Memory B cell (primary cell): ENCODE results near the gene PALM.

Source experiments
- ATAC-seq: fragments of 150-1000 bp; cut with Tn5 transposase; 2 replicates; pipeline ENCODE4 v1.10.0; 2021; ENCODE audit warnings: low read depth, mild to moderate bottlenecking, moderate library complexity
- DNase-seq, 2 donors: peaks; one replicate each; pipeline ENCODE4 v3.0.0; 2022; ENCODE audit warnings: low spot score in 2 of 2
- H3K27ac Mint-ChIP-seq: one replicate; pipeline ENCODE4 v1.8.0; 2022; ENCODE audit warnings: mild to moderate bottlenecking, moderate library complexity, mixed read lengths
- H3K27me3 Mint-ChIP-seq: one replicate; pipeline ENCODE4 v1.8.0; 2022; ENCODE audit warnings: mixed read lengths
- H3K36me3 Mint-ChIP-seq: one replicate; pipeline ENCODE4 v1.8.0; 2022; ENCODE audit warnings: mild to moderate bottlenecking, mixed read lengths
- H3K4me1 Mint-ChIP-seq: one replicate; pipeline ENCODE4 v1.8.0; 2022; ENCODE audit warnings: mixed read lengths
- H3K4me3 Mint-ChIP-seq: one replicate; pipeline ENCODE4 v1.8.0; 2022; ENCODE audit warnings: mild to moderate bottlenecking, moderate library complexity, mixed read lengths
- H3K9me3 Mint-ChIP-seq: one replicate; pipeline ENCODE4 v1.8.0; 2022; ENCODE audit warnings: mixed read lengths

PALM gene

GRCh38 chr19:754530-754929 is 45.8 kb downstream of the PALM start:
- Mint-ChIP-seq H3K4me3 (no peak overlapping the region), H3K9me3 (peaks cover under 1% of the 10 kb centered on the region), H3K27ac (no peak overlapping the region), H3K36me3 (peaks cover 1% of the 10 kb centered on the region), H3K27me3 (peaks cover 4% of the 10 kb centered on the region), H3K4me1 (no peaks in the 10 kb centered on the region)
- DNase-seq (no peak), ATAC-seq (no peak)

- Mint-ChIP-seq H3K4me1 (no peaks in the 10 kb centered on the region), H3K27me3 (peaks cover 4% of the 10 kb centered on the region), H3K9me3 (peaks cover 3% of the 10 kb centered on the region), H3K27ac (no peak overlapping the region), H3K36me3 (peaks cover 1% of the 10 kb centered on the region), H3K4me3 (no peak overlapping the region)
- ATAC-seq (no peak), DNase-seq (no peak)
Observed at GRCh38 chr19:755063-755462, 46.3 kb downstream of the PALM start.

- Mint-ChIP-seq H3K36me3 (peaks cover 1% of the 10 kb centered on the region), H3K4me1 (no peaks in the 10 kb centered on the region), H3K27ac (no peak overlapping the region), H3K9me3 (peaks cover 3% of the 10 kb centered on the region), H3K27me3 (peaks cover 4% of the 10 kb centered on the region), H3K4me3 (no peak overlapping the region)
- DNase-seq, result no peak
- ATAC-seq, result no peak
Observed at GRCh38 chr19:756236-756635, 47.5 kb downstream of the PALM start.

- ATAC-seq (no peak), DNase-seq (no peak)
- peaks cover 4% of the 10 kb centered on the region for H3K27me3 Mint-ChIP-seq
- peaks cover 1% of the 10 kb centered on the region for H3K36me3 Mint-ChIP-seq
- no peak overlapping the region for H3K27ac Mint-ChIP-seq
- H3K9me3 Mint-ChIP-seq, result peaks cover 3% of the 10 kb centered on the region
- no peaks in the 10 kb centered on the region for H3K4me1 Mint-ChIP-seq
- H3K4me3 Mint-ChIP-seq, result no peak overlapping the region
Observed at GRCh38 chr19:756821-757688, 48.3 kb downstream of the PALM start.

GRCh38 chr19:757811-758668 is 49.3 kb downstream of the PALM start:
- Mint-ChIP-seq H3K27me3 (peaks cover 4% of the 10 kb centered on the region), H3K36me3 (peaks cover 1% of the 10 kb centered on the region), H3K9me3 (peaks cover 3% of the 10 kb centered on the region), H3K4me1 (no peaks in the 10 kb centered on the region), H3K27ac (no peak overlapping the region), H3K4me3 (no peak overlapping the region)
- DNase-seq (no peak), ATAC-seq (no peak)

- Mint-ChIP-seq H3K27me3 (peaks cover 5% of the 10 kb centered on the region), H3K4me1 (no peaks in the 10 kb centered on the region), H3K9me3 (peaks cover 3% of the 10 kb centered on the region), H3K36me3 (peaks cover 3% of the 10 kb centered on the region), H3K27ac (no peak overlapping the region), H3K4me3 (no peak overlapping the region)
- no peak for DNase-seq
- no peak for ATAC-seq
Observed at GRCh38 chr19:763181-763580, 54.4 kb downstream of the PALM start.

GRCh38 chr19:763869-764268 is 55.1 kb downstream of the PALM start:
- Mint-ChIP-seq H3K36me3 (peaks cover 2% of the 10 kb centered on the region), H3K4me3 (no peak overlapping the region), H3K27me3 (peaks cover 5% of the 10 kb centered on the region), H3K9me3 (peaks cover 3% of the 10 kb centered on the region), H3K4me1 (no peaks in the 10 kb centered on the region), H3K27ac (no peak overlapping the region)
- DNase-seq (no peak), ATAC-seq (no peak)

GRCh38 chr19:764301-764700 is 55.6 kb downstream of the PALM start:
- DNase-seq (no peak), ATAC-seq (no peak)
- Mint-ChIP-seq H3K27ac (no peak overlapping the region), H3K36me3 (peaks cover 2% of the 10 kb centered on the region), H3K4me1 (no peaks in the 10 kb centered on the region), H3K4me3 (no peak overlapping the region), H3K9me3 (peaks cover 3% of the 10 kb centered on the region), H3K27me3 (peaks cover 5% of the 10 kb centered on the region)

- H3K9me3 Mint-ChIP-seq, result no peaks in the 10 kb centered on the region
- ATAC-seq, result no peak
- H3K36me3 Mint-ChIP-seq, result peaks cover 2% of the 10 kb centered on the region
- H3K27me3 Mint-ChIP-seq, result peaks cover 5% of the 10 kb centered on the region
- H3K4me1 Mint-ChIP-seq, result peaks cover 1% of the 10 kb centered on the region
- H3K4me3 Mint-ChIP-seq, result no peak overlapping the region
- H3K27ac Mint-ChIP-seq, result no peak overlapping the region
- no peak for DNase-seq
Observed at GRCh38 chr19:765179-765738, 56.5 kb downstream of the PALM start.

- Mint-ChIP-seq H3K9me3 (no peaks in the 10 kb centered on the region), H3K4me3 (no peak overlapping the region), H3K36me3 (peaks cover 2% of the 10 kb centered on the region), H3K27me3 (peaks cover 9% of the 10 kb centered on the region), H3K27ac (no peak overlapping the region), H3K4me1 (peaks cover 3% of the 10 kb centered on the region)
- ATAC-seq (no peak), DNase-seq (no peak)
Observed at GRCh38 chr19:768424-768823, 59.7 kb downstream of the PALM start.

- ATAC-seq, result no peak
- Mint-ChIP-seq H3K27ac (no peak overlapping the region), H3K4me1 (peaks cover 3% of the 10 kb centered on the region), H3K36me3 (peaks cover 2% of the 10 kb centered on the region), H3K9me3 (no peaks in the 10 kb centered on the region), H3K27me3 (peaks cover 9% of the 10 kb centered on the region), H3K4me3 (no peak overlapping the region)
- DNase-seq, result no peak
Observed at GRCh38 chr19:769616-770015, 60.9 kb downstream of the PALM start.

- peaks cover 9% of the 10 kb centered on the region for H3K27me3 Mint-ChIP-seq
- peaks cover 3% of the 10 kb centered on the region for H3K4me1 Mint-ChIP-seq
- H3K27ac Mint-ChIP-seq, result no peak overlapping the region
- no peaks in the 10 kb centered on the region for H3K9me3 Mint-ChIP-seq
- peaks cover 2% of the 10 kb centered on the region for H3K36me3 Mint-ChIP-seq
- no peak overlapping the region for H3K4me3 Mint-ChIP-seq
- DNase-seq, result peak in 1 of 2 donors; percentile 32
- ATAC-seq, result peak; percentile 67
Observed at GRCh38 chr19:771332-771785, 62.6 kb downstream of the PALM start.

- Mint-ChIP-seq H3K4me3 (no peak overlapping the region), H3K9me3 (no peaks in the 10 kb centered on the region), H3K27ac (peak overlapping the region; percentile 22), H3K4me1 (peaks cover 3% of the 10 kb centered on the region), H3K27me3 (peaks cover 6% of the 10 kb centered on the region), H3K36me3 (no peaks in the 10 kb centered on the region)
- no peak for DNase-seq
- ATAC-seq, result no peak
Observed at GRCh38 chr19:772063-772462, 63.3 kb downstream of the PALM start.
